Measurements from ENCODE around the gene TDRD12.

TDRD12 gene

DNA sequence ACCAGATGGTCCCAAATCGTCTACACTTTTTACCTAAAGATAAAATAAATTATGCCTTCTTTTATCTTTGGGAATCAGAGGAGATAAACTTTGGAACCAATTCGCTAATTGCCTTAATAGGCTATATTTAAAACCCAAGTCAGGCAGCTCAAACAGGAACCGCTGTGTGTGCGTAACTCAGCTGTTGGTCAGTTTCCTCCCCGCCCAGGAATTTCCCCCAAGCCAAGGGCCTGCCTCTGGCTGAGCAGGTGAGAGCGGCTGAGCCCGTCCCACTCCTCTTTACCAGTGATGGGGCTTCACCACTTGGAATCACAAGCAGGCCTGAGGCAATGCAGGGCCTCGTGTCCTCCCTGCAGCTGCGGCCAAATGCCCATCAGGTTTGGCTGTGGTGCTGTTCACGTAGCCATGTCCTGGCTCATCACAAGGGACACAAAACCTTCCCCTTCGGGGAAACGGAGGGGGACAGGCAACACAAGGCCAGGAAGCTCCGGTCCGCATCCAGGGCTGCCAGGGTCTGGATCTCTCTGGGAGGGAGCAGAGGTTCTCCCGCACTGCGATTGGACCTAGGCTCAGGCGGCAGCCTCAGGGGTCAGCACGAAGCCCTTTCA, 150.5 kb downstream of the TDRD12 start:
- no peak for DNase-seq

DNA sequence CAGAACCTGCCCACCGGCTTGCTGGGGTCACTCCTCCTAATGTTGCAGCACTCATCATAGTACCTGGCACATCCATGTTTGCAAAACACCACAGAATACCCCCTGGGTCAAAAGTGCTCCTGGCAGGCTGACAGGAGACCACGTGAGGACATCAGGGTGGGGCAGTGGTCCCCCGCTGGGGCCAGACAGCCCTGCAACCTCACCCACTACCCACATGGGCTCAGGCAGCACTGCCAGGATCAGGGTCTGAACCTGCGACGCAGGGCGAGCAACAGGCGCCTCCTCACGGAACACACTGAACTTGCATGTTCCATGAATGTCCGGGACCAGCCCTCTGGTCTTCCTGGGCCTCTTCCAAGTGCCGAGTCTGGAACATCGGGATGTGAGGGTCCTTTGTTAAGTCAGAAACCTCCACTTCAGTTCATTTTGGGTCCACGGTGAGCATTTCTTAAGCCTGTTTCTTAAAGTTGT, 151.4 kb downstream of the TDRD12 start:
- DNase-seq, result no peak

DNA sequence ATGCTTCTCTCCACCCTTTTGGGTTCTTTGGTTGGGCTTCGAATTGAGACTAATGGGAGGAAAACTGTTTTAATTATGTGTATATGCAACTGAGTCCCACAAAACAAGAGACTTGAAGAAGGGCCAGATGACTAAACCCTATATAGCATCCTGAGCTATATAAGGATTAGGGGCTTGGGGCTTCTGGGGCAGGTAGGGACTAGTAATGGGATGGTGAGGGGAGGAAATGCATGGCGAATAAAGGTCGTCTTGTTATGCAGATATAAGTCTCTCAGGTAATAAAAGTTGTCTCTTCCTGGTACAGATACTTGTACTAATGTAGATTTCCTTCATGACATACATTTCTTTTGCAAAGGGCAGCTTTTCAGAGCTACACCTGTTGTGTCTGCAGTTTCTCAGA, 152.8 kb downstream of the TDRD12 start:
- DNase-seq, result no peak

DNA sequence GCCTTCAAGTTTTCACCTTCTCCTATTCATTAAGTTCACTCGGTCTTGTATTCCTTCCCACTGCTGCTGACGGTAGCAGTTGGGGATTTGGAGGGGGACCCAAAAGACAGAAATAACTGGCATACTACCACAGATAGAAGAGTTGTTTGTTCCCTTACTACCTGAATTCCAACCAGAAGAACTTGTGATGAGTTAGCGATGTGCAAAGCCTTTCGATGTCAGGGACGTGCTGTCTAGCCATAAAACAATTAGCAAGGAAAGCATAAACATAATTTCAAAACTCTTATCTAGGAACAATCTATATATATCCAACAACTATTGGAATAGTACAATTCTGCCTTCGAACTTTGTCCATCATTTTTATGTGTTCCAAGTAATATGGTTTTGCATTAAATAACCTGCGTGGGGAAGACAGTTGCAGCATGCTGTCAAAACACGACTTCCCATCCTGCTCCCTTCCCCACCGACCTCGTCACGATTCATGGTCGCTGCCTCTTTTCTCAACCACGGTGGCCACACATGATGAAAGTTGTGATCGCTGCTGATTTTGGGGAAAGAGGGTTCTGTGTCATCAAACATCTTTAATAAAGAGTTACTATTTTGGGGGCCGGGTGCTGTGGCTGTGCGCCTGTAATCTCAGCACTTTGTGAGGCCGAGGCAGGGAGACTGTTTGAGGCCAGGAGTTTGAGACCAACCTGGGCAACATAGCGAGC, 153.8 kb downstream of the TDRD12 start:
- no peak for DNase-seq

DNA sequence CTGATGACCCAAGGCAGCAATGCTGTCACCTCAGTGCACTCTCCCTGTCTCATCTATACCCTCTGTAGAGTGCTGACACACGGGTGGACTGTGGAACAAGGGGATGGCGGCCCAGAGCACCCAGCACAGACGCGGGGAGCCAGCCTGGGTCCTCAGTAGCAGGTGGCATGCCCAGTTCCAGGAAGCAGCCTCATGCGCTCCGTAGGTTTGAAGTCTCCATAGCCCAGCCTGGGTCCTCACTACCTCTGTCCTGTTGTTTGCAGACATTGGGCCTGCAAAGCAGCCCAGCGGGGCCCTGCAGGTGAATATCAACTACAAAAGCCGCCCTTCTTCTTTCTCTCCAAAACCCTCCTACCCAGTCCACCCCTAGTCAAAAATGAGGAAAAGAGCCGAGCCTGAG, 155.0 kb downstream of the TDRD12 start:
- no peak for DNase-seq

DNA sequence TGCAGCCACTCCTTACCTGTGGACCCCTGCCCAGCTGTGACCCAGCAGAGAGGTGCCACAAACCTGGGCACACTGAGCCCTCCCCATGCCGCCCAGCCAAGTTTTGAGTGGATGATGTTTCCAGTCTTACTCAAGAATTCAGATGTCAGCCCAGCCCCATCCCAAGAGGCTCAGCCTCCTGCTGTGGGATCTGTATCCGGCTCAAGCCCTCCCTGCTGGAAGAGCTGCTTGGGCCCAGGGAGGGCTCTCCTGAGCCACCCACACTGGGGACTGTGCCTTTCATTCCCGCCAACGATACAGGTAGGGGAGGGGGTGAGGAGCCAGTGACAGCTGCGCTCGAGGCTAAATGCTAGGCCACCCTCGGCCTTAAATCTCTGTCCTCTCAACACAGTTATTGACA, 155.9 kb downstream of the TDRD12 start:
- no peak for DNase-seq

DNA sequence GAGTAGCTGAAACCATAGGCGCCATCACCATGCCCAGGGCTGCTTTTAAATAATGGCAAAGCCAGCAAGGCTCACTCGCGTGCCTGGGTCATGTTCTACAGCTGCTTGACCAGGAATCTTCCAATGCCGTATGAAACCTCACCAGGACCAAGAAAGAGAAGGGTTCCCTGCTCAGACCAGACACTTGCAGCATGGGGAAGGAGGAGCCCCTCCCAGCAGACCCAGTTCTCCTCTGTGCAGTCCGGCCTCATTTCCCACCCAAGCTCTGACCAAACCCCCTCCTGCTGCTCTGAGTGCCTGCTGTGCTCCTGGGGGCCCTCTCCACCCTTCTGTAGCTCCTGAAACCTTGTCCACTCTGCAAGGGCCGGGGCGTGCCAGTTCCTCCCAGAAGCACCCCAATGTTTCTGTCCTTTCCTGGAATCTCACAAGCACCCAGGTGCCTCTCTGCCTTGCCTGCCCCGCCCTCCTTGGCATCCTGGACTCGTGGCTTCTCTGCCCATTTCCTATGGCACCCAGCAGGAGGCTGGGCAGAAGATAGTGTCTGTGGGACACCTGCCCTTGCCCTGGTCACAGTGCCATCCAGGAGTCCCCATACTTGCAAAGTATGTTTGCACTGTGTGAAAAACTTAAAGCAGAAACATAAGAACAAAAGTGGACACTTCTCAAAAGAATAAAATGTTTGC, 156.8 kb downstream of the TDRD12 start:
- DNase-seq, result no peak

DNA sequence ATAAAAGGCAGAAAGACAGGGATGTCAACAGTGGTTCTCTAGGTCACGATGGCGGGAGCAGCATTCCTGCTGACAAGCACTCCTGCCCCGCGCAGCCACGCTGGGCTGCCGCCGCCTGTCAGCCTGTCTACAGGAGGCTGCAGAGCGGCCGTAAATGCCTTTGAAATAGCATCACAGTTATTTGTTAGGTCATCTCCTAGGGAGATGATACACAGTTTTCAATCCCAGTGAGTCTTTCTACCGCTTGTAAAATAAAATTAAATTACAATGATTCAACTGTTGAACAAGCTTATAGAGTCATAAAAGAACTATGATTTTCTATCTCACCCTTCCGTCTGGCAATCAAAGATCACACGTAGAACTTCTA, 157.3 kb downstream of the TDRD12 start:
- no peak for DNase-seq
